Ishikawa (cell line): ENCODE results near the gene NEUROG1.

Source experiments
- CEBPB ChIP-seq: IDR thresholded peaks from 2 replicates; pipeline ENCODE4 v1.6.1; 2012
- CREB1 ChIP-seq: IDR thresholded peaks from 2 replicates; pipeline ENCODE4 v1.6.1; 2012; ENCODE audit warnings: low read depth
- EGR1 ChIP-seq: IDR thresholded peaks from 2 replicates; pipeline ENCODE4 v1.6.1; 2012
- EP300 ChIP-seq: IDR thresholded peaks from 2 replicates; pipeline ENCODE4 v1.6.1; 2012; ENCODE audit warnings: borderline replicate concordance
- FOXM1 ChIP-seq: IDR thresholded peaks from 2 replicates; pipeline ENCODE4 v1.6.1; 2012; ENCODE audit warnings: low read depth, borderline replicate concordance
- MAX ChIP-seq: IDR thresholded peaks from 2 replicates; pipeline ENCODE4 v1.6.1; 2012
- NFIC ChIP-seq: IDR thresholded peaks from 2 replicates; pipeline ENCODE4 v1.6.1; 2012
- RAD21 ChIP-seq: IDR thresholded peaks from 2 replicates; pipeline ENCODE4 v1.6.1; 2012; ENCODE audit warnings: low read depth
- TAF1 ChIP-seq: IDR thresholded peaks from 2 replicates; pipeline ENCODE4 v1.6.1; 2012; ENCODE audit warnings: low read depth, mild to moderate bottlenecking
- TCF12 ChIP-seq: IDR thresholded peaks from 2 replicates; pipeline ENCODE4 v1.6.1; 2012; ENCODE audit warnings: low read depth
- TEAD4 ChIP-seq: IDR thresholded peaks from 2 replicates; pipeline ENCODE4 v1.6.1; 2012
- YY1 ChIP-seq: IDR thresholded peaks from 2 replicates; pipeline ENCODE4 v1.6.1; 2012; ENCODE audit warnings: low read depth
- ZBTB7A ChIP-seq: IDR thresholded peaks from 2 replicates; pipeline ENCODE4 v1.6.1; 2012; ENCODE audit warnings: low read depth
- TF ChIP-seq, protein P1 (sequence below): IDR thresholded peaks from 2 replicates; pipeline ENCODE4 v1.6.1; 2012; ENCODE audit warnings: low read depth, mild to moderate bottlenecking
- TF ChIP-seq, protein P2 (sequence below): IDR thresholded peaks from 2 replicates; pipeline ENCODE4 v1.6.1; 2012

The NEUROG1 gene

GRCh38 chr5:135543001-135543484 is 7.3 kb upstream of the NEUROG1 start:
- TF ChIP-seq TEAD4 (no peak), EP300 (no peak), CEBPB (no peak)

DNA sequence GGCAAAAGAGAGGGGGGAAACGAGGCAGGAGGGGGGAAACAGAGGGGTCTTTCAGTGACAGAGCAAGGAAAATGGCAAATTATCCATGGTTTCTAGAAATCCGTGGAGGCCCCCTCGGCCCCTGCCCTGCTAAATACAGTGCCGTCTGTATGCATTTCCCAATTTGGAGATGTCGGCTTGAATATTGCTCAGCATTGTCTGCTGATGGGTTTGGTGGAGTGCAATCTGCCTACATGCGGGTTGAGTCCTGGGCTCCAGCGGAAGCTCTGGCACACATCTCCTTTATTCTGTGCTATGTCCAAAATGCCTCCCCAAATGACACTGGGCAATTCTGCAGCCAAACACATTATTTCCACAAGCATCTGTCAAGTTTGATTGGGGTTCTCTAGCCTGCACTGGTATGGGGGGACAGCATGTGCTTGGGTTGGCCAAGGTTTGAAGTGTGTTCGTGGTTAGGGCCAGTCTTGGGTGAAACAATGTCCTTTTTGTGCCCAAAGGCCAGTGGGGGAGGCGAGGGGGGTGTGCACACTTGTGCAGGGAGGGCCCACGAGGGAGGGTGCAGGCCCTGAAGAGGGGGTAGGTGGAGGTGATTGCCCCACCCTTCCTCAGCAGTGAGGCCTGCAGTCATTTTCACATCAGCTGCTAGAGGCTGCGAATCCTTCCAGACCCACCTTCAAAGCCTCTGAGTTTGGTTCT is 6.2 kb upstream of the NEUROG1 start:
- TF ChIP-seq MAX (no peak), TEAD4 (no peak), NFIC (no peak), TCF12 (no peak)
- TF ChIP-seq, protein P1, sequence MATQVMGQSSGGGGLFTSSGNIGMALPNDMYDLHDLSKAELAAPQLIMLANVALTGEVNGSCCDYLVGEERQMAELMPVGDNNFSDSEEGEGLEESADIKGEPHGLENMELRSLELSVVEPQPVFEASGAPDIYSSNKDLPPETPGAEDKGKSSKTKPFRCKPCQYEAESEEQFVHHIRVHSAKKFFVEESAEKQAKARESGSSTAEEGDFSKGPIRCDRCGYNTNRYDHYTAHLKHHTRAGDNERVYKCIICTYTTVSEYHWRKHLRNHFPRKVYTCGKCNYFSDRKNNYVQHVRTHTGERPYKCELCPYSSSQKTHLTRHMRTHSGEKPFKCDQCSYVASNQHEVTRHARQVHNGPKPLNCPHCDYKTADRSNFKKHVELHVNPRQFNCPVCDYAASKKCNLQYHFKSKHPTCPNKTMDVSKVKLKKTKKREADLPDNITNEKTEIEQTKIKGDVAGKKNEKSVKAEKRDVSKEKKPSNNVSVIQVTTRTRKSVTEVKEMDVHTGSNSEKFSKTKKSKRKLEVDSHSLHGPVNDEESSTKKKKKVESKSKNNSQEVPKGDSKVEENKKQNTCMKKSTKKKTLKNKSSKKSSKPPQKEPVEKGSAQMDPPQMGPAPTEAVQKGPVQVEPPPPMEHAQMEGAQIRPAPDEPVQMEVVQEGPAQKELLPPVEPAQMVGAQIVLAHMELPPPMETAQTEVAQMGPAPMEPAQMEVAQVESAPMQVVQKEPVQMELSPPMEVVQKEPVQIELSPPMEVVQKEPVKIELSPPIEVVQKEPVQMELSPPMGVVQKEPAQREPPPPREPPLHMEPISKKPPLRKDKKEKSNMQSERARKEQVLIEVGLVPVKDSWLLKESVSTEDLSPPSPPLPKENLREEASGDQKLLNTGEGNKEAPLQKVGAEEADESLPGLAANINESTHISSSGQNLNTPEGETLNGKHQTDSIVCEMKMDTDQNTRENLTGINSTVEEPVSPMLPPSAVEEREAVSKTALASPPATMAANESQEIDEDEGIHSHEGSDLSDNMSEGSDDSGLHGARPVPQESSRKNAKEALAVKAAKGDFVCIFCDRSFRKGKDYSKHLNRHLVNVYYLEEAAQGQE = no peak

DNA sequence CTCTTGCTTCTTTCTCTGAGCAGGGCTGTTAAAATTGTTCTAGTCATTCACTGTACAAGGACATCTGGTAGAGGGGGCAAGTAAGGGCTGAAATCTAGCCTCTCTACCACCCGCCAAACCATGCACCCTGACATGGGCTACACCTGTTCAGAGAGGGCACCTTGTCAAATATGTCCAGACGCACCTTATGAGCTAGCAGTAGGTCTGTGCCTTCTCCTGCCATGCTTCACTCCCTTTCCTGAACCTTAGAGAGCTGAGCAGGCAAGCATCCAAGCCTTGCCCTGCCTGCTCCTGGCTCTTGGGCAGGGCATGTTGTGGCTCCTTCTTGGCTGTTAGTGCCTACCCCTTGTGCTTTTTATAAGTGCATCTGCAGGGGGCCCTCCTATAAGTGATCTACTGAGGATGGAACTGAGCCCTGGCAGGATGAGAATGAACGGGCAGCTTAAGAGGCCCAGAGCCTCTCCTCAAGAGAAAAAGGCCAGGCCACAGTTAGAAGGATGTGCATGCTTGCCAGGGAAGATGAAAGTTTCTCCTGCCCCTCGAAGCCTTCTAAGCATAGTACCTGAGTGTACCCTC is 3.8 kb upstream of the NEUROG1 start:
- TF ChIP-seq YY1 (no peak), EP300 (no peak), TCF12 (no peak), TAF1 (no peak), RAD21 (no peak), CEBPB (no peak), ZBTB7A (no peak), MAX (no peak), EGR1 (no peak), NFIC (no peak), TEAD4 (no peak), CREB1 (no peak), FOXM1 (no peak)
- TF ChIP-seq, protein P1 = no peak
- TF ChIP-seq, protein P2, sequence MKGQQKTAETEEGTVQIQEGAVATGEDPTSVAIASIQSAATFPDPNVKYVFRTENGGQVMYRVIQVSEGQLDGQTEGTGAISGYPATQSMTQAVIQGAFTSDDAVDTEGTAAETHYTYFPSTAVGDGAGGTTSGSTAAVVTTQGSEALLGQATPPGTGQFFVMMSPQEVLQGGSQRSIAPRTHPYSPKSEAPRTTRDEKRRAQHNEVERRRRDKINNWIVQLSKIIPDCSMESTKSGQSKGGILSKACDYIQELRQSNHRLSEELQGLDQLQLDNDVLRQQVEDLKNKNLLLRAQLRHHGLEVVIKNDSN = no peak

DNA sequence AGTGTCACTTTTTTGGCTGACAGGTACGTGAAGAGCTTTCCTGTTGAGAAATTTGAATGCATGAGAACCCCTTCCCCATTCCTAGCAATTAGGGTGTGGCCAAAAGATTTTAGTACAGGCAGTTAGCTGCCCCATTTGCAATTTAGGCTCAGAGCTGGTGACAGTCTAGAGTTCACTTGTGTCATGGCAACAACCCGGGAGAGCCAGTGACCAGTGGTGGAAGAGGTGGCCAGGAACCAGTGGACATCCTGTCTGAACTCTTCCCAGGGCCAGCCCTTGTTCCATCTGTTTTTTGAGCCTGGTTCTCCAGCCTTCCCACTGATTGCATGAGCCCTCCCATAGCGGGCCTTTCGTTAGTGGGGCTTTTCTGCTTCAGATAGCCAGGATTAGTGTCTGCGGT is 2.5 kb upstream of the NEUROG1 start:
- TF ChIP-seq NFIC (no peak), TEAD4 (no peak)
- TF ChIP-seq, protein P2 = no peak

DNA sequence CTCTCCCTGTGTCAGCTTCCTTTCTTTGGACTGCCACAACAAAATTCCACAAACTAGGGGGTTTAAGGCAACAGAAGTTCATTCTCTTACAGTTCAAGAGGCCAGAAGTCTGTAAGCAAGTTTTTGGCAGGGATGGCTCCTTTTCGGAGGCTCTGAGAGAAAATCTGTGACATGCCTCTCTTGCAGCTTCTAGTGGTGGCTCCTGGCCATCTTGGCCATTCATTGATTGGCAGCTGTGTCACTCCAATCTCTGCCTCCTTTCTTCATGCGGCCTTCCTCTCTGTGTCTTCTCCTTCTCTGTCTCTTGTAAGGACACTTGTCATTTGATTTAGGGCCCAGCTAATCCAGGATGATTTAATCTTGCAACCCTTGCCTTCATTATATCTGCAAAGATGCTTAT is 2.0 kb upstream of the NEUROG1 start:
- no peak for TF ChIP-seq CEBPB
- TF ChIP-seq FOXM1 = no peak

- TF ChIP-seq FOXM1 (no peak), CEBPB (no peak), TCF12 (no peak), RAD21 (no peak), YY1 (no peak), CREB1 (no peak), EP300 (no peak), TAF1 (no peak), NFIC (no peak)
- TF ChIP-seq, protein P1 = no peak
These were observed 1.5 kb upstream of the NEUROG1 start for GRCh38 chr5:135537271-135537670.
